SK-N-SH (cell line): ENCODE measurements around the gene GRAMD2A.

Experiments used
- EZH2phosphoT487 ChIP-seq: fragments of 200-600 bp; sonication (generic); IDR thresholded peaks from 2 replicates; pipeline ENCODE4 v1.6.1; 2017; ENCODE audit warnings: low read depth, mixed run types, mild to moderate bottlenecking, antibody characterized with exemption, moderate library complexity, borderline replicate concordance
- MAX ChIP-seq: IDR thresholded peaks from 2 replicates; pipeline ENCODE4 v1.4.0; 2012; ENCODE audit warnings: low read depth
- REST ChIP-seq: IDR thresholded peaks from 2 replicates; pipeline ENCODE4 v1.6.1; 2012; ENCODE audit warnings: mild to moderate bottlenecking, low read depth, low read length, moderate library complexity
- TAF1 ChIP-seq: IDR thresholded peaks from 2 replicates; pipeline ENCODE4 v1.6.1; 2012; ENCODE audit warnings: low read depth, mild to moderate bottlenecking, low read length, moderate library complexity, borderline replicate concordance

GRCh38 chr15:72229076-72229946 lies 31.7 kb upstream of the GRAMD2A start:
- TF ChIP-seq MAX (no peak), TAF1 (no peak; the same call in 1 of the 2 replicates), EZH2phosphoT487 (no peak), REST (no peak)
